ENCODE results near the gene WDFY4.

WDFY4 gene

DNA sequence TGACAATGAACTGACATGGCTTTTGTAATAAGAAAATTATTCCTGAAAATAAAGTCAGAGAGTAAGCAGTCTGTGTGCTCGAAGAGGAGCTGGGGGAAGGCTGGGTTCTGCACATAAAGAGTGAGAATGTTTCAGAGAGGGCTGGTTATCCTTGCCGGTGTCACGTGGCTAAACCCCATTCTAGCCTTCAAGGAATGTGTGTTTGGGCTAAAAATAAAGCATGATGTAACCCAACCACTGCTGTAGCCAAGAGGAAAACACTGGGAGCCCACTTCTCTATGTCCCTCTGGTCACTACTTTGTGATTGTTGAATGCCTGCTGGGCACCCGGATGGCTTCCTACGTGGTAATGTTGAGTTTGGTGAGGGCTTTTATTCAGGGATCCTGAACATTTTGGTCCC lies 23.5 kb downstream of the WDFY4 start:
- CTCF ChIA-PET: no interaction called here
- POLR2A ChIA-PET: no interaction called here
- no peak for DNase-seq (ENCODE audit: extremely low spot score)
- TF ChIP-seq L3MBTL2 (conservative IDR thresholded peaks at IDR 0.05) (no peak), FOXA1 (IDR thresholded peaks at IDR 0.05) (no peak), ARNT (IDR thresholded peaks at IDR 0.05) (no peak)

DNA sequence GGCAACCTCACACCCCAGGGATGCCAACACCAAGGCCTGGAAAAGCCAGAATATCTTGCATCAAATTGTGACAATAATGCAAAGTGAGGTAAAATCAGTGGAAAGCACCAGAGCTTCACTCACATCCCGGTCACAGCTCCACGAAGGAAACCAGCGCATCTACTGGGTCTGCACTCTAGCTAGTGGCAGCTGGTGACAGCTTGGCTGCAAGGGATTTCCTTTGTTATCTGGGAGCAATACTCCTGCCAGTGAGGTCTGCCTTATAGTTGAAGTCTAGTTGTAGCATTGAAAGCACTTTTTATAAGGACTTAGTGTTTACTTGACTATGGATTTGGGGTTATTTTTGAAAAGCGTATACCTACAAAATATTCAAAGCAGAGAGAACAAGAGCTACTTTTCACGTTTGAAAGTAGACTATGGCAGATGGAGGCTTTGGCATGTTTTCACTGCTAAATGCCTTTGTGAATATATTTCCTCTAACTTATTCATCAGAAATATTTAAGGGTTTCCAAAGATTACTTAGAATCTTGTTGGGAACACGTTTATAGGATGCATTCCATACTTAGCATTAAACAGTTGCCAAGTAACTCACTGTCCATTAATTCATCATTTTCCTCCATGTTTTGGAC lies 26.1 kb downstream of the WDFY4 start:
- CTCF ChIA-PET: no interaction called here
- no peak for TF ChIP-seq NFRKB (IDR thresholded peaks at IDR 0.05)
- no peak for TF ChIP-seq FOXM1 (IDR thresholded peaks at IDR 0.05; ENCODE audit: borderline replicate concordance)
- no peak for TF ChIP-seq SP1 (IDR thresholded peaks at IDR 0.05)
- no peak for TF ChIP-seq L3MBTL2 (conservative IDR thresholded peaks at IDR 0.05)
- TF ChIP-seq ELF4 (IDR thresholded peaks at IDR 0.05): no peak
- no peak for TF ChIP-seq LEF1 (IDR thresholded peaks at IDR 0.05; ENCODE audit: borderline replicate concordance)
- POLR2A ChIA-PET: no interaction called here
- no peak for DNase-seq (ENCODE audit: extremely low spot score)

DNA sequence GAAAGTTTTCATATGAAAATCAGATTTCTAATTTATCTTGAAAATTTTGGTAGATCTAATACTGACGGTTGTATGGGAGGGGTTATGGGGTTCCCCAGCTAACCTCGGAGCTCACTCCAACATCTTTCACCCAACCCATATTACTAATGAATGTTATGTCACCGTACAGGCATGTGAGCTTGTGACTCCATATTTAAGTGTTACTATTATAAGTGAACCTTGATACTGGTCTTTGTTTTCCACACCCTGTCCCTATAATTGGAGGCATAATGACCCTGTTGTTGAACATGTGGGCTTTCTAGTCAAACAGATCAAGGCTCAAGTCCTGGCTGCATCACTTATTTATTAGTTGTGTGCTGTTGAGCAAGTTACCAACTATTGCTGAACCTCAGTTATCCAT lies 27.2 kb downstream of the WDFY4 start:
- no peak for DNase-seq (ENCODE audit: extremely low spot score)
- ChIA-PET CTCF (no interaction called here), POLR2A (no interaction called here)
- TF ChIP-seq BHLHE40 (IDR thresholded peaks at IDR 0.05; ENCODE audit: borderline replicate concordance) (no peak), HDGF (IDR thresholded peaks at IDR 0.05; ENCODE audit: borderline replicate concordance) (no peak), FOXA1 (IDR thresholded peaks at IDR 0.05) (no peak), ZNF384 (IDR thresholded peaks at IDR 0.05) (no peak), TARDBP (IDR thresholded peaks at IDR 0.05) (no peak), ELF4 (IDR thresholded peaks at IDR 0.05) (no peak), CTBP1 (IDR thresholded peaks at IDR 0.05; ENCODE audit: borderline replicate concordance) (no peak), LEF1 (IDR thresholded peaks at IDR 0.05; ENCODE audit: borderline replicate concordance) (no peak), FOXM1 (IDR thresholded peaks at IDR 0.05; ENCODE audit: borderline replicate concordance) (no peak), NFRKB (IDR thresholded peaks at IDR 0.05) (no peak), SP1 (IDR thresholded peaks at IDR 0.05) (no peak), FOXK2 (IDR thresholded peaks at IDR 0.05) (no peak), ARNT (IDR thresholded peaks at IDR 0.05) (no peak), L3MBTL2 (conservative IDR thresholded peaks at IDR 0.05) (no peak), SUZ12 (IDR thresholded peaks at IDR 0.05) (no peak)
- TF ChIP-seq, protein P1, sequence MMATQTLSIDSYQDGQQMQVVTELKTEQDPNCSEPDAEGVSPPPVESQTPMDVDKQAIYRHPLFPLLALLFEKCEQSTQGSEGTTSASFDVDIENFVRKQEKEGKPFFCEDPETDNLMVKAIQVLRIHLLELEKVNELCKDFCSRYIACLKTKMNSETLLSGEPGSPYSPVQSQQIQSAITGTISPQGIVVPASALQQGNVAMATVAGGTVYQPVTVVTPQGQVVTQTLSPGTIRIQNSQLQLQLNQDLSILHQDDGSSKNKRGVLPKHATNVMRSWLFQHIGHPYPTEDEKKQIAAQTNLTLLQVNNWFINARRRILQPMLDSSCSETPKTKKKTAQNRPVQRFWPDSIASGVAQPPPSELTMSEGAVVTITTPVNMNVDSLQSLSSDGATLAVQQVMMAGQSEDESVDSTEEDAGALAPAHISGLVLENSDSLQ (IDR thresholded peaks at IDR 0.05): no peak

DNA sequence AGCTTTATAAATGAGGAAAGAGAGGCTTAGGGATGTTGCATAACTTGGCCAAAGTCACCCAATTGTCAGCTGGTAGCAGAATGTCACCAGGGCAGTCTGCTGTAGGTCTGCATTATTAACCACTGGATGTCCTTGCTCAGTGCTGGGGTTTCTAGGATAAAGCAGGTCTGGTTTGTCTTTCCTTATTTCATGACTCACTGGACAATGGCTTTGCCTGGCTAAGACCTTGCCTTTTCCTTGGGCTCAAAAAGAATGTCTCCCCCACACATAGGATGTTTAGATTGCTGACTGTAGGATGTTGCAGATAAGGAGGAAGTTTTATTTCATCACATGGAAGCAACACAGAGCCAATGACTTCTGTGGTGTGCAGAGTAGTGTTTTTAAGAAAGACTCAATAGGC lies 29.4 kb downstream of the WDFY4 start:
- TF ChIP-seq FOXM1 (IDR thresholded peaks at IDR 0.05; ENCODE audit: borderline replicate concordance): no peak
- TF ChIP-seq ELF4 (IDR thresholded peaks at IDR 0.05): no peak
- CTCF ChIA-PET: no interaction called here
- POLR2A ChIA-PET: no interaction called here
- DNase-seq (ENCODE audit: extremely low spot score): no peak

DNA sequence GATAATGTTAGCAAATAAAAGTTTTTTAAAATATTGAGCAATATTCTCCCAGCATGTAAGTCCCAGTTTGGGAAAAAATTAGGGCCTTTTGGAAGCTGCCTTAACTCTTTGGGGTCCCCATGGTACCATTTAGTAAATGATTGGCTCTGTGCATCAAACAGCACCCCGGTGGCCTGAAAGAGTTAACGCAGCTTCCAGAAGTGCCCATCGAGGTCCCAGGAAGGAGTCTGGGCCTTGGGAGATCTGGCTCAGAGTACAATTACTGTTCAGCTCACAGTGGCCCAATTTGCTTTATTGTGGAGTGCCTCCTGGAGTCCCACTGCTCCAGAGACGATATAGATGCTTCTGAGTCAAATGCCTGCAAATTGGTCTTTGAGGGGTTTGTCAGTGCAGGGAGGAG lies 31.7 kb downstream of the WDFY4 start:
- CTCF ChIA-PET: no interaction called here
- TF ChIP-seq HDGF (IDR thresholded peaks at IDR 0.05; ENCODE audit: borderline replicate concordance): no peak
- no peak for DNase-seq (ENCODE audit: extremely low spot score)
- POLR2A ChIA-PET: no interaction called here

DNA sequence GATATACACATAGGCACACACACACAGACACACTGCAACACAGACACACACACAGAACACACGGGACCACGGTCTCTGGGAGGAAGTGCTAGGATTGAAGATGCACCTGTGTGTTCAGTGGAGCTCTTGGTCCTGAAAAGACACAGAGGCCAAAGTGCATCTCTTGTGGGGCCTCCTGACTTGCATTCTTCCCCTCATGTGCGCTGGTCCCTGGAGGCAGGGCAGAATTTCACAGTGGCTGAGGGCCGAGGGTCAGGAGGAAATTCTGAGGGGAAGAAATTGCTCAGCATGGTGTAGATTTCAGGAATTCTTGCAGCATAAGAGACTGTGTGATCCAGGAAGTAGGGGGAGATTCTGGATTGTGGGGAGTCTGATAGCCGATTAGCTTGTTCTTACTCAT lies 35.9 kb downstream of the WDFY4 start:
- TF ChIP-seq NFRKB (IDR thresholded peaks at IDR 0.05): no peak
- TF ChIP-seq SUZ12 (IDR thresholded peaks at IDR 0.05): no peak
- TF ChIP-seq L3MBTL2 (conservative IDR thresholded peaks at IDR 0.05): no peak
- no peak for TF ChIP-seq ELF4 (IDR thresholded peaks at IDR 0.05)
- no peak for TF ChIP-seq ARNT (IDR thresholded peaks at IDR 0.05)
- TF ChIP-seq TARDBP (IDR thresholded peaks at IDR 0.05): no peak
- TF ChIP-seq FOXA1 (IDR thresholded peaks at IDR 0.05): no peak
- TF ChIP-seq LEF1 (IDR thresholded peaks at IDR 0.05; ENCODE audit: borderline replicate concordance): no peak
- TF ChIP-seq FOXK2 (IDR thresholded peaks at IDR 0.05): no peak
- TF ChIP-seq FOXM1 (IDR thresholded peaks at IDR 0.05; ENCODE audit: borderline replicate concordance): no peak
- TF ChIP-seq HDGF (IDR thresholded peaks at IDR 0.05; ENCODE audit: borderline replicate concordance): no peak
- no peak for TF ChIP-seq BHLHE40 (IDR thresholded peaks at IDR 0.05; ENCODE audit: borderline replicate concordance)
- no peak for TF ChIP-seq CTBP1 (IDR thresholded peaks at IDR 0.05; ENCODE audit: borderline replicate concordance)
- DNase-seq (ENCODE audit: extremely low spot score): no peak
- ChIA-PET CTCF (no interaction called here), POLR2A (no interaction called here)

DNA sequence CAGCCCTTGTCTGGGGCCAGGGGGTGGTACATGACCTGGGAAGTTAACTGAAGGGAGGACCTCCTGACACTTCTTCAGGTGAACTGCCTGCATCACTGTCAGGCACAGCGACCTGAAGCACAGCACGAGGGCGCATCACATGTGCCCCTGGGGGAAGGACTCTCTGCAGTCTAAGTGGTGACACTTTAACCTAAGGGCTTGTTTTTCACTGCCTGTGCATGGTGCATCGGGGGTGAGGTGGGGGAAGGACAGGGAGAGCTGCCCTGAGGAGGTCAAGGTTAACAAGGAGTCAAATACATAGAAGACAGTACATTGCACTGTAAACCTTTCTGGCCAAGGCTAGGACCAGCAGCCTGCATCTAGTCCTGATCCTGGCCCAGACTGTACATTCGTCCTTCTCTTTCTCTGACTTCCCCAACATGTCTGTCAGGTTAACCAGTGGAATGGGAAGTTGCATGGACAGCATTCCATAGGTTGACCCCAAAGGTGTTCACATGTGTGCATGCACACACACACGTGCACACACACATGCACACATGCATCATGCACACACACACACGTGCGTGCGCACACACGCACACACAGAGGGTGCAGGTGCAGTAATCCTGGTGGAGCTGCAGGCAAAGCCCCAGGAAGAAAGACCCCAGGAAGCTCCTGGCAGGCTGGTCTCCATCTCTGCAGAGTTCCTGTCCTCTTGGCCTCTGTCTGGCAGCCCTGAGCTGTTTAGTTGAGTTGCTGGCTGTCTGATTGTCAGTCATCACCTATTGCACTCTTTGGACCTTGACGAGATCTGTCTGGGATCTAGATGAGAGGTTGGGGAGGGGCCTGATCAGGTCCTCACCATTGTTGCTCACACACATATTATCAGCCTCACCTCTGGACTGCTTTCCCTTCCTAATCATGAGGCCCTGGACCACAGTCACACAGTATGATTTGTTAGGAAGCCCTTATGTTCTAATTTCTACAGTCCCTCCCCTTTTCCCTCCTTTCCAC lies 37.8 kb downstream of the WDFY4 start:
- no peak for DNase-seq (ENCODE audit: extremely low spot score)
- POLR2A ChIA-PET: no interaction called here
- CTCF ChIA-PET: interaction anchor here (0.9 kb wide), 1 partner anchor 64 kb away, joined by 3 read pairs; no protein-coding TSS in a partner anchor
- TF ChIP-seq FOXK2 (IDR thresholded peaks at IDR 0.05) (no peak), SP1 (IDR thresholded peaks at IDR 0.05) (no peak), FOXM1 (IDR thresholded peaks at IDR 0.05; ENCODE audit: borderline replicate concordance) (no peak), ZNF384 (IDR thresholded peaks at IDR 0.05) (no peak), HDGF (IDR thresholded peaks at IDR 0.05; ENCODE audit: borderline replicate concordance) (no peak), FOXA1 (IDR thresholded peaks at IDR 0.05) (no peak), ARNT (IDR thresholded peaks at IDR 0.05) (no peak), SUZ12 (IDR thresholded peaks at IDR 0.05) (no peak), ELF4 (IDR thresholded peaks at IDR 0.05) (no peak)
- TF ChIP-seq, protein P1 (IDR thresholded peaks at IDR 0.05): no peak

Measured in HEK293T (cell line).